PFSK-1 (cell line): Measurements from ENCODE around the gene ATP11A.

Experiments used
- POLR2AphosphoS5 ChIP-seq: IDR thresholded peaks from 2 replicates; pipeline ENCODE4 v1.6.1; 2012; ENCODE audit warnings: low read depth, mild to moderate bottlenecking, control low read depth, low read length, moderate library complexity
- REST ChIP-seq, 2 experiments: IDR thresholded peaks; 2 replicates each; pipeline versions ENCODE4 v1.6.1 to v1.8.0; 2011 to 2012; ENCODE audit warnings: low read depth in 2 of 2, low read length in 2 of 2, control low read depth in 1 of 2, inconsistent platforms in 1 of 2, mild to moderate bottlenecking in 1 of 2, moderate library complexity in 1 of 2; ENCODE audit not compliant: insufficient read depth in 1 of 2
- SIN3A ChIP-seq: IDR thresholded peaks from 2 replicates; pipeline ENCODE4 v1.6.1; 2012; ENCODE audit warnings: mild to moderate bottlenecking, low read length, moderate library complexity, borderline replicate concordance; ENCODE audit not compliant: insufficient read depth
- TAF1 ChIP-seq: IDR thresholded peaks from 2 replicates; pipeline ENCODE4 v1.6.1; 2012; ENCODE audit warnings: low read length, control low read depth, borderline replicate concordance; ENCODE audit not compliant: insufficient read depth

- TF ChIP-seq POLR2AphosphoS5, result no peak
- TF ChIP-seq TAF1, result no peak
- TF ChIP-seq REST (IDR thresholded peaks at IDR 0.05; ENCODE audit: insufficient read depth in 1 of 2, low read depth in 2 of 2, low read length in 2 of 2), result no peak
- TF ChIP-seq SIN3A, result no peak
Measured at GRCh38 chr13:112771139-112771876, 81.5 kb downstream of the ATP11A start.
